K562 treated with DMSO at 1 percent for 4 hours (cell line): ENCODE measurements around the gene TMEM11. TPM values are rescaled to one million over a fixed set of nuclear protein-coding genes. Genes with fewer than 3 reads are reported as not detected.

Source experiments
- total RNA-seq: library from RNA; unstranded; fragments of 300-600 nt; gene quantifications from 2 replicates; pipeline ENCODE4 v1.2.3, GENCODE V29; 2022; ENCODE audit not compliant: insufficient read depth

TMEM11 gene
- 44.3 and 48.6 TPM in 2 replicates for total RNA-seq

GRCh38 chr17:21214015-21214776 lies at the start of gene TMEM11:
TMEM11 (minus strand) TSS chr17:21214161; CDS start chr17:21214152, 9 bp downstream.

GRCh38 chr17:21252796-21253645 lies 39.1 kb upstream of the TMEM11 start, which contains the start of gene NATD1:
NATD1 (minus strand) TSS chr17:21253410; CDS start chr17:21253264, 146 bp downstream.

Other genes starting within 250 kb of the TMEM11 start
- gene USP22, start 171.2 kb downstream of the TMEM11 start, total RNA-seq, result 71.1 and 73.3 TPM in 2 replicates
- 14.0 and 19.5 TPM in 2 replicates for gene DHRS7B, start 87.2 kb downstream of the TMEM11 start, total RNA-seq
- gene NATD1, start 39.2 kb upstream of the TMEM11 start, total RNA-seq, result 4.9 and 5.2 TPM in 2 replicates
- 11.0 and 17.2 TPM in 2 replicates for gene MAP2K3, start 70.5 kb upstream of the TMEM11 start, total RNA-seq
- not detected in 2 replicates for gene KCNJ12, start 162.2 kb upstream of the TMEM11 start, total RNA-seq